Mammary epithelial cell (primary cell): ENCODE data around the gene PFDN1.

Source experiments
- CTCF ChIP-seq, 2 donors: IDR thresholded peaks in 1 of 2; conservative IDR thresholded peaks in 1 of 2; 2 replicates each; pipeline ENCODE4 v1.5.1; 2011 to 2012; ENCODE audit warnings: inconsistent platforms in 2 of 2, low read length in 2 of 2, mild to moderate bottlenecking in 2 of 2, control low read depth in 1 of 2, low read depth in 1 of 2; ENCODE audit not compliant: insufficient read depth in 1 of 2; ENCODE audit errors: extremely low read depth in 1 of 2
- EZH2 ChIP-seq: IDR thresholded peaks from 2 replicates; pipeline ENCODE4 v1.6.1; 2012; ENCODE audit warnings: low read length, inconsistent platforms, borderline replicate concordance

- TF ChIP-seq CTCF (conservative IDR thresholded peaks at IDR 0.05 in 1 of 2, IDR thresholded peaks at IDR 0.05 in 1 of 2; ENCODE audit: extremely low read depth in 1 of 2, insufficient read depth in 1 of 2, low read depth in 1 of 2, low read length in 2 of 2) = no peak
- no peak for TF ChIP-seq EZH2
Measured at GRCh38 chr5:140286424-140286823, 16.5 kb downstream of the PFDN1 start.
